Measurements from ENCODE around the gene GLTP.

- TF ChIP-seq CTCF (conservative IDR thresholded peaks at IDR 0.05 in 1 of 2, IDR thresholded peaks at IDR 0.05 in 1 of 2; ENCODE audit: low read depth in 1 of 2, low read length in 2 of 2) = no peak
- TF ChIP-seq EZH2 (IDR thresholded peaks at IDR 0.05; ENCODE audit: low read length, missing control alignments) = no peak
Observed at GRCh38 chr12:109811624-109811995, 68.7 kb downstream of the GLTP start.
